Cardiac fibroblast (primary cell): ENCODE measurements around the gene ADAMTS2.

ENCODE experiments used
- DNase-seq, 2 donors: peaks; one replicate each; pipeline versions ENCODE4 v3.0.0 to v3.0.0-alpha.2; 2010; ENCODE audit warnings: low read depth in 2 of 2
- H3K4me3 ChIP-seq, 2 donors: replicated peaks in 1 of 2; 1 replicate in 1 of 2; 2 replicates in 1 of 2; pipeline ENCODE4 v1.5.1; 2011; ENCODE audit warnings: low read depth in 2 of 2, low read length in 2 of 2, mild to moderate bottlenecking in 2 of 2, moderate library complexity in 1 of 2
- CTCF ChIP-seq: IDR thresholded peaks from one replicate; pipeline ENCODE4 v1.5.1; 2011; ENCODE audit warnings: low read depth, mild to moderate bottlenecking, low read length, inconsistent platforms

Gene ADAMTS2

GRCh38 chr5:179239256-179240135 lies 105.8 kb downstream of the ADAMTS2 start:
- no peak overlapping the region for H3K4me3 ChIP-seq
- no peak for TF ChIP-seq CTCF
- DNase-seq, result no peak

DNA sequence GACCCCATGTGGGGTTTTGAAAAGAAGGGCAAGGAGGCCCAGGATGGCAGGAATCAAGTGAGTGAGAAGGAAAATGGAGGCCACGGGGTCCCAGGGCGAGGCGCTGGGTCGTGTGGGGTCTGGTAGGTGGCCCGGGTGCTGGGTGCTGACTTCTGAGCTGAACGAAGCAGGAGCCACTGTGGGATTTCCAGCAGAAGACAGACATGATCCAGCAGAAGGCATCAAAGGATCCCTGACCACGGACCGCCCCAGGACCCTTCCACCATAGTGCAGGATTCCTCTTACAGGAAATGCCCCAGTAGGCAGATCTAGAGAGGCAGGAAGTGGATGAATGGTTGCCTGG lies 106.7 kb downstream of the ADAMTS2 start:
- no peak for TF ChIP-seq CTCF
- H3K4me3 ChIP-seq, result no peak overlapping the region

DNA sequence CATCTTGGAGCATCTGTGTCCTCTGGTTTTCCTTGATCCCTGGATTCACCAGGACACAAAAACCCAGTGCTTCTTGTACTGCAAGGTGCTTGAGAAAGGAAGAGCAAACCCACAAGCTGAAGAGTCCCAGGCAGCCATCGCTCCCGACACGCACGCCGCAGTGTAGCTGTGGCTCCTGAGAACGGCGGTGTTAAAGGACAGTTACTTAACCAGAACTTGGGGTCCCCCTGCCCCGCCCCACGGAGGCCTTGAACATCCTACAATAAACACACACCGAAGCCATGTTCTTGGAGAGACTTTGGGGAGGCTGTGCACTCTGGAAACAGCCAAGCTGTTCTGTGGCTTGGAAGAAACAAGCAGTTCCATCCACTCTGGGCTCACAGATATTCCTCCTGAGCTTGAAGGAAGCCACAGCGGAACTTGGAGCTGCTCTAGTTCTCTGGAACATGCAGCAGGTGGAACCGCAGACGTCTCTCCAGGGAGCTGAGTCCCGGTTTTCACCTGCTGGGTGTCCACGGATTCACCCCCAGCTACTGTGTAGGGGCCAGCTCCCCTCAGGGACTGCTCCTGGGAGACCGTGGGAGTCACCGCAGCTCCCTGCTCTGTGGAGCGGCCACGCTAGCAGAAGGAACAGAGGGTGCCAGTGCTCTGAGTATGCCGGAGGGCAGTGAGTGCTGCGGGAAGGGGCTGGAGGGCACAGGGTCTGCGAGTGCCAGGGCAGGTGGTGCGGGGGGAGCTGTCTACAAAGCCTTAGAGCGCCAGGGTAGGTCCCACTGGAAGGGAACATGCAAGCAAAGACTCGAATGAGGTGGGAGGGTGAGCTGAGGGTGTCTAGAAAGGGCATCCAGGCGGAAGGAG lies 107.3 kb downstream of the ADAMTS2 start:
- DNase-seq, result no peak
- no peak for TF ChIP-seq CTCF
- H3K4me3 ChIP-seq, result no peak overlapping the region

More for the DNA sequence above, 106.7 kb downstream of the ADAMTS2 start:
- no peak for DNase-seq

GRCh38 chr5:179235416-179236400 lies 109.6 kb downstream of the ADAMTS2 start:
- no peak for TF ChIP-seq CTCF
- no peak overlapping the region for H3K4me3 ChIP-seq
- DNase-seq, result no peak

GRCh38 chr5:179234563-179235135 lies 110.6 kb downstream of the ADAMTS2 start:
- DNase-seq, result no peak

More at GRCh38 chr5:179234563-179235135, 110.6 kb downstream of the ADAMTS2 start:
- H3K4me3 ChIP-seq, result no peak overlapping the region
- TF ChIP-seq CTCF, result no peak
